ENCODE data around the gene DDX55. TPM values are rescaled to one million over a fixed set of nuclear protein-coding genes. Genes with fewer than 3 reads are reported as not detected.
A peak's percentile ranks its signal among the peaks of the same experiment; 100 is the strongest.

DDX55 gene
- total RNA-seq, 3 donors from 2014 or later (not counting 1 experiment from before 2014, with no cell fraction given): 25.9 to 42.7 (median 41.5) TPM

- no peaks in the 10 kb centered on the region for H3K9me3 Mint-ChIP-seq
- H3K4me1 Mint-ChIP-seq: peaks cover 32 to 34% of the 10 kb centered on the region in 2 donors
- Histone ChIP-seq H3K4me1 (ENCODE audit: control insufficient read depth, insufficient read depth, low read length) (peaks cover 5% of the 10 kb centered on the region), H3K36me3 (ENCODE audit: control insufficient read depth, insufficient read depth, low read length) (peaks cover 65% of the 10 kb centered on the region), H3K27ac (ENCODE audit: low read length) (no peak overlapping the region), H3K27me3 (ENCODE audit: control insufficient read depth, insufficient read depth, low read length) (no peaks in the 10 kb centered on the region), H3K9me3 (ENCODE audit: control insufficient read depth, insufficient read depth, low read length) (no peaks in the 10 kb centered on the region), H3K4me3 (ENCODE audit: low read length) (no peak overlapping the region)
- TF ChIP-seq, protein P1, sequence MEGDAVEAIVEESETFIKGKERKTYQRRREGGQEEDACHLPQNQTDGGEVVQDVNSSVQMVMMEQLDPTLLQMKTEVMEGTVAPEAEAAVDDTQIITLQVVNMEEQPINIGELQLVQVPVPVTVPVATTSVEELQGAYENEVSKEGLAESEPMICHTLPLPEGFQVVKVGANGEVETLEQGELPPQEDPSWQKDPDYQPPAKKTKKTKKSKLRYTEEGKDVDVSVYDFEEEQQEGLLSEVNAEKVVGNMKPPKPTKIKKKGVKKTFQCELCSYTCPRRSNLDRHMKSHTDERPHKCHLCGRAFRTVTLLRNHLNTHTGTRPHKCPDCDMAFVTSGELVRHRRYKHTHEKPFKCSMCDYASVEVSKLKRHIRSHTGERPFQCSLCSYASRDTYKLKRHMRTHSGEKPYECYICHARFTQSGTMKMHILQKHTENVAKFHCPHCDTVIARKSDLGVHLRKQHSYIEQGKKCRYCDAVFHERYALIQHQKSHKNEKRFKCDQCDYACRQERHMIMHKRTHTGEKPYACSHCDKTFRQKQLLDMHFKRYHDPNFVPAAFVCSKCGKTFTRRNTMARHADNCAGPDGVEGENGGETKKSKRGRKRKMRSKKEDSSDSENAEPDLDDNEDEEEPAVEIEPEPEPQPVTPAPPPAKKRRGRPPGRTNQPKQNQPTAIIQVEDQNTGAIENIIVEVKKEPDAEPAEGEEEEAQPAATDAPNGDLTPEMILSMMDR (IDR thresholded peaks at IDR 0.05): no peak
- peak overlapping the region; percentile 13 to 23 for H3K27ac Mint-ChIP-seq
- intact Hi-C loops (cut with micrococcal nuclease): no loop called here
- H3K36me3 Mint-ChIP-seq: peaks cover 19% of the 10 kb centered on the region
- no peaks in the 10 kb centered on the region for H3K27me3 Mint-ChIP-seq (ENCODE audit: low read depth in 2 of 2)
- 86% methylated on average over 8 of the region's 8 CpGs for WGBS (ENCODE audit: insufficient coverage)
- H3K4me3 Mint-ChIP-seq: no peak overlapping the region
- ATAC-seq (no peak), DNase-seq (no peak)
These were observed 10.0 kb upstream of the DDX55 start for GRCh38 chr12:123591702-123592481.

DNA sequence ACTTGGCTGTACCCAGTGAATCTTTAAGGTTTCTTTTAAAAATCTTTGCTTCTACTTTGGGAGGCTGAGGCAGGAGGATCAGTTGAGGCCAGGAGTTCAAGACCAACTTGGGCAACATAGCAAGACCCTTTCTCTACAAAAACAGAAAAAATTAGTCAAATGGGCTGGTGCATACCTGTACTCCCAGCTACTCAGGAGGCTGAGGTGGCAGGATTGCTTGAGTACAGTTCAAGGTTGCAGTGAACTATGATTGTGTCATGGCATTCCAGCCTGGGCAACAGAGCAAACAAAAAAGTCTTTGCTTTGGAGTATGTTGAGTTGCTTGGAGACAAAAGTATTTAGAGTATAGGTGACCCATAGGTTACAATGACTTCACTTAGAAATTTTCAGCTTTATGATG is 6.2 kb upstream of the DDX55 start:
- no peak for ATAC-seq
- peaks cover 21% of the 10 kb centered on the region for H3K36me3 Mint-ChIP-seq

GRCh38 chr12:123597100-123597499 is 4.8 kb upstream of the DDX55 start:
- H3K4me1 ChIP-seq (ENCODE audit: control insufficient read depth, insufficient read depth, low read length): peaks cover 12% of the 10 kb centered on the region

More for the DNA sequence above, 6.2 kb upstream of the DDX55 start:
- no peaks in the 10 kb centered on the region for H3K27me3 Mint-ChIP-seq (ENCODE audit: low read depth in 2 of 2)
- no peaks in the 10 kb centered on the region for H3K9me3 Mint-ChIP-seq
- intact Hi-C loops (cut with micrococcal nuclease): no loop called here
- H3K4me1 ChIP-seq (ENCODE audit: control insufficient read depth, insufficient read depth, low read length): peaks cover 3% of the 10 kb centered on the region
- H3K27ac ChIP-seq (ENCODE audit: low read length): no peak overlapping the region
- no peak for DNase-seq
- H3K27me3 ChIP-seq (ENCODE audit: control insufficient read depth, insufficient read depth, low read length): no peaks in the 10 kb centered on the region
- H3K4me3 ChIP-seq (ENCODE audit: low read length): no peak overlapping the region
- no peak overlapping the region for H3K4me3 Mint-ChIP-seq
- TF ChIP-seq, protein P1 (IDR thresholded peaks at IDR 0.05): no peak
- peaks cover 51% of the 10 kb centered on the region for H3K36me3 ChIP-seq (ENCODE audit: control insufficient read depth, insufficient read depth, low read length)
- peaks cover 15 to 17% of the 10 kb centered on the region in 2 donors for H3K4me1 Mint-ChIP-seq
- no peaks in the 10 kb centered on the region for H3K9me3 ChIP-seq (ENCODE audit: control insufficient read depth, insufficient read depth, low read length)
- no peak overlapping the region for H3K27ac Mint-ChIP-seq

More at GRCh38 chr12:123597100-123597499, 4.8 kb upstream of the DDX55 start:
- no peak overlapping the region for H3K27ac Mint-ChIP-seq
- peaks cover 14% of the 10 kb centered on the region for H3K36me3 Mint-ChIP-seq
- H3K27ac ChIP-seq (ENCODE audit: low read length): no peak overlapping the region
- intact Hi-C loops (cut with micrococcal nuclease): no loop called here
- no peak for ATAC-seq
- H3K4me1 Mint-ChIP-seq: peaks cover 13 to 14% of the 10 kb centered on the region in 2 donors
- no peaks in the 10 kb centered on the region for H3K27me3 Mint-ChIP-seq (ENCODE audit: low read depth in 2 of 2)
- no peak overlapping the region for H3K4me3 Mint-ChIP-seq
- no peaks in the 10 kb centered on the region for H3K27me3 ChIP-seq (ENCODE audit: control insufficient read depth, insufficient read depth, low read length)
- peaks cover 40% of the 10 kb centered on the region for H3K36me3 ChIP-seq (ENCODE audit: control insufficient read depth, insufficient read depth, low read length)
- TF ChIP-seq, protein P1 (IDR thresholded peaks at IDR 0.05): no peak
- H3K9me3 ChIP-seq (ENCODE audit: control insufficient read depth, insufficient read depth, low read length): no peaks in the 10 kb centered on the region
- no peaks in the 10 kb centered on the region for H3K9me3 Mint-ChIP-seq
- no peak overlapping the region for H3K4me3 ChIP-seq (ENCODE audit: low read length)
- DNase-seq: no peak
- 95% methylated on average over 3 of the region's 3 CpGs for WGBS (ENCODE audit: insufficient coverage)
